ENCODE data around the gene DHCR24.

Gene DHCR24

GRCh38 chr1:54864460-54865208 is 22.4 kb downstream of the DHCR24 start:
- Histone ChIP-seq H3K9me3 (ENCODE audit: low read length) (no peaks in the 10 kb centered on the region), H3K27ac (ENCODE audit: low read depth, low read length, poor library complexity, severe bottlenecking) (no peak overlapping the region), H3F3A (ENCODE audit: insufficient read depth, low read length) (no peaks in the 10 kb centered on the region), H3K9ac (ENCODE audit: low read length) (no peak overlapping the region), H4K20me1 (ENCODE audit: insufficient read depth, low read length) (no peaks in the 10 kb centered on the region), H3K4me1 (ENCODE audit: insufficient read depth, low read length, severe bottlenecking) (no peaks in the 10 kb centered on the region), H3K79me2 (ENCODE audit: insufficient read depth, low read length) (no peaks in the 10 kb centered on the region), H3K27me3 (ENCODE audit: insufficient read depth, low read length) (no peaks in the 10 kb centered on the region), H3K36me3 (ENCODE audit: insufficient read depth, low read length) (peaks cover 98% of the 10 kb centered on the region), H3K4me3 (ENCODE audit: low read depth, low read length, poor library complexity, severe bottlenecking) (no peak overlapping the region), H3K4me2 (ENCODE audit: low read length) (no peak overlapping the region), H3K9me2 (ENCODE audit: low read depth, low read length) (no peaks in the 10 kb centered on the region), H2AFZ (ENCODE audit: low read length) (no peak overlapping the region)
- TF ChIP-seq CTCF (IDR thresholded peaks at IDR 0.05; ENCODE audit: low read length) (no peak), EZH2 (IDR thresholded peaks at IDR 0.05; ENCODE audit: borderline replicate concordance, low read length) (no peak)

DNA sequence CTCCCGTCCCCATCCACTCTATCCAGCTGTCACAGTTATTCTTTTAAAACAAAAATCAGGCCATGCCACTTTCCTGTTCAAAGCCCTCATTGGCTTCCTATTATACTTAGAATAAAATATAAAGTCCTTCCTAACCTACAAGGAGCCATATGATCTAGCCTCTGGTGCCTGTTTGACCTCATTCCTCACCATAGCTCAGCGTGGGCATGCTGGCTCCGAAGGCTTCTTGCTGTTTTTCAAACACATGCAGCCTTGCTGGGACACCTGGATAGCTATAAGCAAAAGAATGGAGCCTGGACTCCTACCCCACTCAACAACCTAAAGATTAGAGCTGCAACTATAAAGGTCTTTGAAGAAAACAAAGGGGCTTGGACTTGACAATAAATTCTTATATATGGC is 23.7 kb downstream of the DHCR24 start:
- Histone ChIP-seq H3K9me3 (ENCODE audit: low read length) (no peaks in the 10 kb centered on the region), H3K27me3 (ENCODE audit: insufficient read depth, low read length) (no peaks in the 10 kb centered on the region), H3K79me2 (ENCODE audit: insufficient read depth, low read length) (no peaks in the 10 kb centered on the region), H2AFZ (ENCODE audit: low read length) (no peak overlapping the region), H3F3A (ENCODE audit: insufficient read depth, low read length) (no peaks in the 10 kb centered on the region), H3K4me2 (ENCODE audit: low read length) (no peak overlapping the region), H3K4me1 (ENCODE audit: insufficient read depth, low read length, severe bottlenecking) (no peaks in the 10 kb centered on the region), H3K9me2 (ENCODE audit: low read depth, low read length) (no peaks in the 10 kb centered on the region), H3K27ac (ENCODE audit: low read depth, low read length, poor library complexity, severe bottlenecking) (no peak overlapping the region), H4K20me1 (ENCODE audit: insufficient read depth, low read length) (no peaks in the 10 kb centered on the region), H3K4me3 (ENCODE audit: low read depth, low read length, poor library complexity, severe bottlenecking) (no peak overlapping the region), H3K9ac (ENCODE audit: low read length) (no peak overlapping the region), H3K36me3 (ENCODE audit: insufficient read depth, low read length) (peaks cover 96% of the 10 kb centered on the region)
- TF ChIP-seq EZH2 (IDR thresholded peaks at IDR 0.05; ENCODE audit: borderline replicate concordance, low read length) = no peak
- no peak for TF ChIP-seq CTCF (IDR thresholded peaks at IDR 0.05; ENCODE audit: low read length)

DNA sequence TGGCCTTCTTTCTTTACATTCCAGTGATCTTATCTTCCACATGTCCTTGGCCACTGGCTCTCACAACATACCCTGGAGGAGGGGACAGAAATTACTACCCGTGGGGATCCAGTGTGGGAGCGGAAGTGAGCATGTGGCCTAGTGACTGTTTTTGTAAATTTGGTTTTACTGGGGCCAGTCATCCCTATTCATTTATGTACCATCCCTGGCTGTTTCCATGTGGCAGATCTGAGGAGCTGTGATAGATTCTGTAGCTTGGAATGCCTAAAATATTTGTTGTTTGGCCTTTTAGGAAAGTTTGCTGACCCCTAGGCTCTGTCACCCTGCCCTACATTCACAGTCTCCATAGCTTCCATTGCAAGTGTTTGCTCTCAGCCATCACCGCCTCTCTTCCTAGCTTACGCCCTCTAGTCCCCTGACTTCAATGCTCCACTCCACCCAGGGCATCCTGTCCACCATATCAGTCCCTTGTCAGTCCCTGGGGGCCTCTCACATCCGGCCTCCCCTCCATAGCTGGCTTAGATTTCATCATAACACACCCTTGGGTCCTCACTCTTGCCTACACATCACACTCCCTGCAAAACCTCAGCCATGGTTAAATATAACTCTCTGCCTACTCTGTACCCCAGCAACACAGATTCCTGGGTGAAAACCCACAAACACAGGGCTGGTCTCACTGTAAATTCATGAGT is 25.8 kb downstream of the DHCR24 start:
- Histone ChIP-seq H3K4me2 (ENCODE audit: low read length) (no peak overlapping the region), H3K27ac (ENCODE audit: low read depth, low read length, poor library complexity, severe bottlenecking) (no peak overlapping the region), H3K9ac (ENCODE audit: low read length) (no peak overlapping the region), H3K9me3 (ENCODE audit: low read length) (no peaks in the 10 kb centered on the region), H3K27me3 (ENCODE audit: insufficient read depth, low read length) (no peaks in the 10 kb centered on the region), H3F3A (ENCODE audit: insufficient read depth, low read length) (no peaks in the 10 kb centered on the region), H2AFZ (ENCODE audit: low read length) (no peak overlapping the region), H3K36me3 (ENCODE audit: insufficient read depth, low read length) (peaks cover 96% of the 10 kb centered on the region), H3K9me2 (ENCODE audit: low read depth, low read length) (no peaks in the 10 kb centered on the region), H4K20me1 (ENCODE audit: insufficient read depth, low read length) (no peaks in the 10 kb centered on the region), H3K4me1 (ENCODE audit: insufficient read depth, low read length, severe bottlenecking) (no peaks in the 10 kb centered on the region), H3K79me2 (ENCODE audit: insufficient read depth, low read length) (no peaks in the 10 kb centered on the region), H3K4me3 (ENCODE audit: low read depth, low read length, poor library complexity, severe bottlenecking) (no peak overlapping the region)
- TF ChIP-seq CTCF (IDR thresholded peaks at IDR 0.05; ENCODE audit: low read length) (no peak), EZH2 (IDR thresholded peaks at IDR 0.05; ENCODE audit: borderline replicate concordance, low read length) (no peak)
